ENCODE data around the gene INSC.

DNA sequence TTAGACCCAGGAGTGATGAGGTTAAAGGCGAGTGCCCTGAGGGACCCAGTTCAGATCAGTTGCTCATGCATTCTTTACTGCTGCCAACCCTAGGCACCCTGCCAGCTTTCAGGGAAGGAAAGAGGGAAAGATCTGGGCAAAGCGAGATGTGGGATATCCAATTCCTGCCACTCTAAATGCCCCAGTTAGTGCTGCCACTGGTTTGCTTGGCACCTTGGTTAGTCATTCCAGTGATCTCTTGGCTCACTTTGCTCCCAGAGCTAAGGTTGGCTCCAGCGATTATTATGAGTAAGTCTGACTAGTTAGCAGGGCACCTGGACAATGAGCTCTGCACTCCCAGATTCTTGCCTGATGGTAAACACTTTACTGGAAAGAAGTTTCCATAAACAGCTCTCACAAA lies 85.0 kb downstream of the INSC start:
- no peak for TF ChIP-seq POLR2AphosphoS5 (IDR thresholded peaks at IDR 0.05; ENCODE audit: low read depth, low read length)
- TF ChIP-seq TAF1 (IDR thresholded peaks at IDR 0.05; ENCODE audit: low read depth, low read length) = no peak
- no peak for TF ChIP-seq POLR2A (IDR thresholded peaks at IDR 0.05; ENCODE audit: low read depth, low read length)
- TF ChIP-seq SPI1 (IDR thresholded peaks at IDR 0.05; ENCODE audit: low read depth, low read length) = no peak
- TF ChIP-seq POU2F2 (IDR thresholded peaks at IDR 0.05; ENCODE audit: low read depth, low read length) = no peak

Measured in GM12891 (cell line).